AG10803 (cell line): ENCODE results near the gene CABP2.
"Not testable (repeated sequence)": the region's sequence is repeated elsewhere in the genome, so short reads cannot be mapped to it uniquely, and the experiment has no call there.

ENCODE experiments used
- DNase-seq: peaks from one replicate; pipeline ENCODE4 v3.0.0; 2010; ENCODE audit warnings: low read depth
- H3K4me3 ChIP-seq: 2 replicates; pipeline ENCODE4 v1.5.1; 2011; ENCODE audit warnings: mild to moderate bottlenecking, low read length, control low read depth
- TF ChIP-seq, protein P1 (sequence below): conservative IDR thresholded peaks from 2 replicates; pipeline ENCODE4 v1.5.1; 2011; ENCODE audit warnings: mild to moderate bottlenecking, low read length, control low read depth, inconsistent platforms

Gene CABP2

DNA sequence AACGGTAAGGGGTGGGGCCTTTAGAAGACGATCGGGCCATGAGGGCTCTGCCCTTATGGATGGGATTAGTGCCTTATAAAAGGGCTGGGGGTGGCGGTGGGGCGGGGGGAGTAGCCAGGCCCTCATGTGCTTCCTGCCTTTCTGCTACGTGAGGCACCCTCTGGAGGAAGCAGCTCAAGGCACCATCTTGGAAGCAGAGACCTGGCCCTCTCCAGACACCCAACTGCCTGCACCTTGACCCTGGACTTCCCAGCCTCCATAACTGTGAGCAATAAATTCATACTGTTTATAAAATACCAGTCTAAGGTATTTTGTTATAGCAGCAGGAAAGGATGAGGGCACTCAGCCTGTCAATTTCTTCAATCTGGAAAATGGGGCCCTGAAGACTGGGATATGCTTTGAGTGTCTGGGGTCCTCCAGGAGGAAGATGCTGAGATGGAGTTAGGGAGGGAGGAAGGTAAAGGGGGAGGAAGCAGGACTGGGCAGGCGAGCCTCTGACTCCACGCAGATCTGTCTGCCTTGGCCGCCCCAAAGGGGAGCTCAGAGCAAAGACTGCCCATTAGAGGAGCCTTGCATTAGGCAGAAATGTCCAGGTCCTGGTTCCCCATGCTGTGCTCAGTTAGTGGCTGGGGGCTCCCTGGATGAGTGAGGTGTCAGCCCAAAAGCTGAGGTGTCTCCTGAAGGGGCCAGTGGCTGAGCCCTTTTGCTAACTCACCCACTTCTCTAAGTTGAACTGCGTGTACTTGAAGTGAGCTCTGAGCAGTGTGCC lies 5.3 kb downstream of the CABP2 start:
- TF ChIP-seq, protein P1, sequence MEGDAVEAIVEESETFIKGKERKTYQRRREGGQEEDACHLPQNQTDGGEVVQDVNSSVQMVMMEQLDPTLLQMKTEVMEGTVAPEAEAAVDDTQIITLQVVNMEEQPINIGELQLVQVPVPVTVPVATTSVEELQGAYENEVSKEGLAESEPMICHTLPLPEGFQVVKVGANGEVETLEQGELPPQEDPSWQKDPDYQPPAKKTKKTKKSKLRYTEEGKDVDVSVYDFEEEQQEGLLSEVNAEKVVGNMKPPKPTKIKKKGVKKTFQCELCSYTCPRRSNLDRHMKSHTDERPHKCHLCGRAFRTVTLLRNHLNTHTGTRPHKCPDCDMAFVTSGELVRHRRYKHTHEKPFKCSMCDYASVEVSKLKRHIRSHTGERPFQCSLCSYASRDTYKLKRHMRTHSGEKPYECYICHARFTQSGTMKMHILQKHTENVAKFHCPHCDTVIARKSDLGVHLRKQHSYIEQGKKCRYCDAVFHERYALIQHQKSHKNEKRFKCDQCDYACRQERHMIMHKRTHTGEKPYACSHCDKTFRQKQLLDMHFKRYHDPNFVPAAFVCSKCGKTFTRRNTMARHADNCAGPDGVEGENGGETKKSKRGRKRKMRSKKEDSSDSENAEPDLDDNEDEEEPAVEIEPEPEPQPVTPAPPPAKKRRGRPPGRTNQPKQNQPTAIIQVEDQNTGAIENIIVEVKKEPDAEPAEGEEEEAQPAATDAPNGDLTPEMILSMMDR: no peak
- no peak for DNase-seq
- no peak overlapping the region for H3K4me3 ChIP-seq

DNA sequence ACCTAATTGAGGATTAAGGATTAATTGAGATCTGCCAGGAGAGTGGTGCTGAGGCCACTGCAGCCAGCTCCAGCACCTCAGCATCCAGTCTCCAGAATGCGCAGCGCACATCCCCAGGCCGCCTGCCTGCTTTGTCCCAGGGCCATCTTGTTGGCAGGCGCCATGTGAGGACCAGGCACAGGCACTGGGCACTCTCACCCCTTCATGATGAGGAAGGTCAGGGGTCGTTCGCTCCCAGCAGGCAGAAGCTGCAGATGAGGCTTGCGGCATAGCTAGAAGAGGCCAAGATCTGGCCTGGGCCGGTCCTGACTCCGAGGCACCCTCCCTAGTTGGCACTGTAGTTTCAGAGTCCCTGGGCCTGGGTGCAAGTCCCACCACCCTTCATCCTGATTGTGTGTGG lies 6.4 kb downstream of the CABP2 start:
- DNase-seq: no peak
- TF ChIP-seq, protein P1: no peak
- H3K4me3 ChIP-seq: no peak overlapping the region

DNA sequence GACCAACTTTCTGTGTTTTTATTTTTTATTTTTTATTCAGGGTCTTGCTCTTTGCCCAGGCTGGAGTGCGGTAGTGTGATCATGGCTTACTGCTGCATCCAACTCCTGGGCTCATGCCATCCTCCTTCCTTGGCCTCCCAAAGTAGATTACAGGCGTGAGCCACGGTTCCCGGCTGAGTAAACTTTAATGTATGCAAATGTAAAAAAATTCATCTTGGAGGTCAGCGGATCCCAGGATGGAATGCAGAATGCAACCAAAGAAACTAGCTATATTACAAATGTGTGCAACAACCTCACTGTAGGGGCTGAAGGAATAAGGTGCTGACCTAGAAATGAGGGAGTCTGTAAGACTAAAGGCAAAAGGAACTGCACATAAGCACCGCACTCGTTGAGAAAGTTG lies 9.1 kb downstream of the CABP2 start:
- TF ChIP-seq, protein P1: no peak
- DNase-seq: no peak
- no peak overlapping the region for H3K4me3 ChIP-seq

DNA sequence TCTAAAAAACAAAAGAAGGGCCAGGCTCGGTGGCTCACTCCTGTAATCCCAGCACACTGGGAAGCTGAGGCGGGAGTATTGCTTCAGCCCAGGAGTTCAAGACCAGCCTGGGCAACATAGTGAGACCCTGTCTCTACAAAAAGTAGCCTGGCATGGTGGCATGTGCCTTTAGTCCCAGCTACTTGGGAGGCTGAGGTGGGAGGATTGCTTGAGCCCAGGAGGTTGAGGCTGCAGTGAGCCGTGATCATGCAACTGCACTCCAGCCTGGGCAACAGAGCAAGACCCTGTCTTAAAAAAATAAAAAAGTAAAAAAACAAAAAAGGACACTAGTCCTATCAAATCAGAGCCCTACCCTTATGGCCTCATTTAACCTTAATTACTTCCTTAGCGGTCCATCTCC lies 11.7 kb downstream of the CABP2 start:
- H3K4me3 ChIP-seq, DNase-seq: not testable (repeated sequence)

DNA sequence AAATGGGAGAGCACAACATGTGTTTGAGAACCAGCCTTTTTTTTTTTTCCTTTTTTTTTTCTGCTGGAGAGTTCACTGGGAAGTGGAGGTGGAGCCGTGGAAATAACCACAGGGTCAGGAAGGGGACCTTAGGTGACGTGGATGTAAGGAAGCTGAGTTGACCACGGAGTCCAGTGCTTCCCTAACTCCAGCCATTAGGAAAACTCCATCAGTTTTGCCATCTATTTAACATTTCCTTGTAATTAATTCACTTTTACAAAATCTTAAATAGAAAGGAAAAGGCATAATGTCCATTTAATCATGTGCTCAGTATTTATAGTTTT lies 13.3 kb downstream of the CABP2 start:
- no peak for DNase-seq
- no peak overlapping the region for H3K4me3 ChIP-seq
- TF ChIP-seq, protein P1: no peak

DNA sequence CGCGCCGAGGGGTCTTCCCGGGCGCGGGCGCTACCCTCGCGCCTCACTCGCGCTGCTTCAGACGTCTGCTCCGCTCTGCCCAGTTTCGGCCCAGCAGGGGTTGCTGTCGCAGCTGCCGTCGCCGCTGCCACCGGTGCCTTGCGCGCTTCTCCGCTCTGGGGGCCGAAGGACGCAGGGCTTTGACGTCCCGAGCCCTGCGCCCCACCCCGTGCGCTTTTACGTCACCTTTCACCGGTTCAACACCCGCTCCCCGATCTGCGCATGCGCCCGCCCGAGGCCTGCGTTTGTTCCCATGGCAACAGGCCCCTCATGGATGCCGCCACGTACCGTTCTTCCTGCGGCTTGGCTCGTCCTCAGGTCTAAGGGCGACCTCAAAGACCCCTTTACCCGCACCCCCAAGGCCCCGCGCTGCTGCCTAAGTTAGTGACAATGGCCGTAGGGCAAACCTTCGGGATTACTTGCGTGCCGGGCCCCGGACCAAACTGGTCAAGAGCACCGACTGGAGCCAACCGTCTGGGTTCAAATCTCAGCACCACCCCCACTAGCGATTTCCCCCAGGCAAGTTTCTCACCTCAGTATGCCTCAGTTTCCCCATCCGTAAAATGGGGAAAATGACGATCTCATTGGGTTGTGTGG lies 14.6 kb downstream of the CABP2 start:
- TF ChIP-seq, protein P1: no peak
- peak overlapping the region; percentile 84 for H3K4me3 ChIP-seq
- peak; percentile 94 for DNase-seq

DNA sequence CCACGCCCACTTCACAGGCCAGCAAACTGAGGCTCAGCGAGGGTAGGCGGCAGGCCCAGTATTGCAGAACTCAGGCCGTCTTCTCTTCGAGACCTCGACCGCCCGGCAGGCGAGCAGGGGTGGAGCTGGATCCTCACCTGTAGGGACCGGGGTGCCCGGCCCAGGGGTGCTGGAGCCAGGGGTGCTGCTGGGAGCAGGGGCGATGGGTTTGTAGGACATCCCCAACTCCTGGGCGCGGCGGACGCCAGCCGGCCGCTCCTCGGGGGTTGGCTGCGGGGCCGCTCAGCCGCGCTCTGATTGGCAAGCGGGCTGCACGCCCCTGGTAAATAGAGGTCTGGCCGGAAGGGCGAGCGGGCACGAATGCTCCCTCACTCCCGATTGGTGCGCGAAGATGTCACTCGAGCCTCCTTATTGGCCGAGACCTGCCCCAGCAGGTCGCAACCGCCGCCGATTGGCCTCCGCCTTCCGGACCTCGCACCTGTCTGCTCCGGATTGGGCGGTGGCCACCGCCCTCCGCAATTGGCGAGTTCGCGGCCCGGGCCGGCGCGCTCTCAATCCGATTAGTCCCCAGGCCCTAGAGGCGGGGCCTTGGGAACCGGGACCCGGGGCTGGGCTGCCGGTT lies 15.3 kb downstream of the CABP2 start, which contains the start of gene CDK2AP2:
Gene CDK2AP2 (minus strand): TSS at position 299 of the 622 bp plus-strand sequence. CDS start 80 bp downstream, at position 219.
- peak; percentile 100 for DNase-seq
- TF ChIP-seq, protein P1: no peak
- peak within 1 kb of the TSS; percentile 84 for H3K4me3 ChIP-seq
